CD8-positive, alpha-beta memory T cell (primary cell): ENCODE data around the gene RERG. TPM values are rescaled to one million over a fixed set of nuclear protein-coding genes. Genes with fewer than 3 reads are reported as not detected.
"Not testable (repeated sequence)": the region's sequence is repeated elsewhere in the genome, so short reads cannot be mapped to it uniquely, and the experiment has no call there.

ENCODE experiments used
- CTCF ChIA-PET: fragments of 350-600 bp; sonication (Branson Sonifier 250); formaldehyde crosslinking; loops from one replicate; lab custom pipeline; 2021; ENCODE audit warnings: antibody characterized with exemption; lab: Charles Lee
- POLR2A ChIA-PET: fragments of 350-600 bp; sonication (Branson Sonifier 250); formaldehyde crosslinking; loops from one replicate; lab custom pipeline; 2021; ENCODE audit warnings: antibody characterized with exemption; lab: Charles Lee
- DNase-seq, 5 donors: peaks; one replicate each; pipeline versions ENCODE4 v3.0.0 to v3.0.0-alpha.2; 2020 to 2022; ENCODE audit warnings: mixed read lengths in 1 of 5
- H3K27ac ChIP-seq: one replicate; pipeline ENCODE4 v1.7.0; 2013; ENCODE audit warnings: low read depth, mild to moderate bottlenecking, low read length, moderate library complexity
- H3K27me3 ChIP-seq: 2 replicates; pipeline ENCODE4 v1.7.0; 2013; ENCODE audit warnings: low read length, mild to moderate bottlenecking; ENCODE audit not compliant: insufficient read depth, poor library complexity, severe bottlenecking
- H3K36me3 ChIP-seq: 2 replicates; pipeline ENCODE4 v1.7.0; 2013; ENCODE audit warnings: mild to moderate bottlenecking, low read length, moderate library complexity; ENCODE audit not compliant: insufficient read depth
- H3K4me1 ChIP-seq: 2 replicates; pipeline ENCODE4 v1.7.0; 2013; ENCODE audit warnings: mild to moderate bottlenecking, low read length, moderate library complexity; ENCODE audit not compliant: insufficient read depth
- H3K4me3 ChIP-seq: 2 replicates; pipeline ENCODE4 v1.7.0; 2013; ENCODE audit warnings: mild to moderate bottlenecking, low read length
- H3K9me3 ChIP-seq: 2 replicates; pipeline ENCODE4 v1.7.0; 2013; ENCODE audit warnings: mild to moderate bottlenecking, low read length
- H3K27ac Mint-ChIP-seq, 8 donors: one replicate each; pipeline ENCODE4 v1.8.0; 2020 to 2021; ENCODE audit warnings: mixed read lengths in 8 of 8, mild to moderate bottlenecking in 6 of 8, inconsistent platforms in 3 of 8, moderate library complexity in 3 of 8
- H3K27me3 Mint-ChIP-seq, 2 donors: one replicate each; pipeline ENCODE4 v1.8.0; 2020 to 2021; ENCODE audit warnings: mixed read lengths in 2 of 2, mild to moderate bottlenecking in 1 of 2, moderate library complexity in 1 of 2
- H3K36me3 Mint-ChIP-seq, 3 donors: one replicate each; pipeline ENCODE4 v1.8.0; 2020 to 2021; ENCODE audit warnings: mixed read lengths in 3 of 3, inconsistent platforms in 1 of 3, mild to moderate bottlenecking in 1 of 3
- H3K4me1 Mint-ChIP-seq, 3 donors: one replicate each; pipeline ENCODE4 v1.8.0; 2020 to 2021; ENCODE audit warnings: mixed read lengths in 3 of 3, inconsistent platforms in 1 of 3, mild to moderate bottlenecking in 1 of 3
- H3K4me3 Mint-ChIP-seq, 7 donors: one replicate each; pipeline ENCODE4 v1.8.0; 2020 to 2021; ENCODE audit warnings: mixed read lengths in 7 of 7, mild to moderate bottlenecking in 6 of 7, moderate library complexity in 4 of 7, inconsistent platforms in 2 of 7
- H3K9me3 Mint-ChIP-seq, 5 donors: one replicate each; pipeline ENCODE4 v1.8.0; 2020 to 2022; ENCODE audit warnings: mixed read lengths in 5 of 5, mild to moderate bottlenecking in 3 of 5, moderate library complexity in 2 of 5, inconsistent platforms in 1 of 5
- polyA plus RNA-seq: library from polyadenylated mRNA; unstranded; fragments of 300-500 nt; fragmentation: Illumina TruSeq; gene quantifications from one replicate; pipeline ENCODE4 v1.2.3, GENCODE V29; 2021
- total RNA-seq, 2 experiments: library from RNA; stranded (reverse); gene quantifications; one replicate each; pipeline ENCODE4 v1.2.3, GENCODE V29; 2021

Gene RERG
- total and polyA plus RNA-seq, 3 experiments from 2014 or later = not detected

- H3K4me1 ChIP-seq = no peaks in the 10 kb centered on the region
- POLR2A ChIA-PET = no interaction called here
- H3K4me1 Mint-ChIP-seq = no peaks in the 10 kb centered on the region
- DNase-seq = no peak
- H3K27ac ChIP-seq = no peak overlapping the region
- CTCF ChIA-PET = interaction anchor here (1.4 to 1.5 kb wide), 2 partner anchors 9 to 11 kb away, joined by 3 to 6 read pairs; partner anchors contain the start of gene RERG
- no peak overlapping the region for H3K27ac Mint-ChIP-seq
- no peaks in the 10 kb centered on the region for H3K27me3 ChIP-seq
- no peaks in the 10 kb centered on the region for H3K36me3 ChIP-seq
- no peaks in the 10 kb centered on the region for H3K9me3 ChIP-seq
- no peak overlapping the region for H3K4me3 ChIP-seq
- H3K9me3 Mint-ChIP-seq = no peaks in the 10 kb centered on the region
- peaks cover 6 to 31% of the 10 kb centered on the region in 2 donors for H3K27me3 Mint-ChIP-seq
- H3K4me3 Mint-ChIP-seq = no peak overlapping the region
- no peaks in the 10 kb centered on the region for H3K36me3 Mint-ChIP-seq
Measured at GRCh38 chr12:15230751-15231150, 9.5 kb upstream of the RERG start.

GRCh38 chr12:15230137-15230536 is 8.9 kb upstream of the RERG start:
- CTCF ChIA-PET = interaction anchor here (1.4 kb wide), 1 partner anchor 8 kb away, joined by 6 read pairs; the partner anchor contains the start of gene RERG
- no peak overlapping the region for H3K4me3 Mint-ChIP-seq
- H3K27me3 Mint-ChIP-seq = peaks cover 8 to 36% of the 10 kb centered on the region in 2 donors
- H3K9me3 Mint-ChIP-seq = no peaks in the 10 kb centered on the region
- no peaks in the 10 kb centered on the region for H3K36me3 Mint-ChIP-seq
- no peak overlapping the region for H3K27ac Mint-ChIP-seq
- Histone ChIP-seq H3K4me1 (no peaks in the 10 kb centered on the region), H3K27me3 (no peaks in the 10 kb centered on the region), H3K27ac (no peak overlapping the region), H3K36me3 (no peaks in the 10 kb centered on the region), H3K4me3 (no peak overlapping the region), H3K9me3 (no peaks in the 10 kb centered on the region)
- no peak for DNase-seq
- no peaks in the 10 kb centered on the region for H3K4me1 Mint-ChIP-seq
- POLR2A ChIA-PET = no interaction called here

GRCh38 chr12:15227004-15227679 is 5.9 kb upstream of the RERG start:
- Histone ChIP-seq H3K36me3 (no peaks in the 10 kb centered on the region), H3K4me1 (peaks cover under 1% of the 10 kb centered on the region), H3K27me3 (peaks cover 4% of the 10 kb centered on the region), H3K27ac (no peak overlapping the region), H3K4me3 (no peak overlapping the region), H3K9me3 (no peaks in the 10 kb centered on the region)
- POLR2A ChIA-PET = no interaction called here
- peaks cover 15 to 56% of the 10 kb centered on the region in 2 donors for H3K27me3 Mint-ChIP-seq
- DNase-seq = peak in 1 of 5 donors; percentile 1
- H3K4me3 Mint-ChIP-seq = no peak overlapping the region
- CTCF ChIA-PET = interaction anchor here (0.9 kb wide), 1 partner anchor 20 kb away, joined by 3 read pairs; no protein-coding TSS in a partner anchor
- peaks cover 0 to 1% (median 0%) of the 10 kb centered on the region in 3 donors for H3K4me1 Mint-ChIP-seq
- H3K9me3 Mint-ChIP-seq = no peaks in the 10 kb centered on the region
- H3K36me3 Mint-ChIP-seq = no peaks in the 10 kb centered on the region
- no peak overlapping the region for H3K27ac Mint-ChIP-seq

DNA sequence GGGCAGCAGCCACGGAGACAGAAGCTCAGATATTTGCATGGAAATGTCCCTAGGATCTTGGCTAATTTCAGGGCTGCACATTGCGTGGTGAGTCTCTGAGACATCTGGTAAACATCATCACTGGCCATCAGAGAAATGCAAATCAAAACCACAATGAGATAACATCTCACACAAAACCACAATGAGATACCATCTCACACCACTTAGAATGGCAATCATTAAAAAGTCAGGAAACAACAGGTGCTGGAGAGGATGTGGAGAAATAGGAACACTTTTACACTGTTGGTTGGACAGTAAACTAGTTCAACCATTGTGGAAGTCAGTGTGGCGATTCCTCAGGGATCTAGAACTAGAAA is 4.6 kb upstream of the RERG start:
- H3K4me3 ChIP-seq, H3K27ac Mint-ChIP-seq, H3K9me3 Mint-ChIP-seq, POLR2A ChIA-PET, H3K36me3 Mint-ChIP-seq, CTCF ChIA-PET, H3K27me3 ChIP-seq, DNase-seq, H3K9me3 ChIP-seq, H3K27ac ChIP-seq, H3K36me3 ChIP-seq, H3K4me1 ChIP-seq, H3K4me3 Mint-ChIP-seq: not testable (repeated sequence)
- peaks cover 2 to 13% (median 10%) of the 10 kb centered on the region in 3 donors for H3K4me1 Mint-ChIP-seq
- peaks cover 15 to 58% of the 10 kb centered on the region in 2 donors for H3K27me3 Mint-ChIP-seq

- Histone ChIP-seq H3K27me3 (peaks cover 8% of the 10 kb centered on the region), H3K27ac (no peak overlapping the region), H3K4me3 (no peak overlapping the region), H3K9me3 (no peaks in the 10 kb centered on the region), H3K4me1 (peaks cover 9% of the 10 kb centered on the region), H3K36me3 (no peaks in the 10 kb centered on the region)
- Mint-ChIP-seq H3K4me3 (no peak overlapping the region), H3K4me1 (peaks cover 4 to 14% (median 13%) of the 10 kb centered on the region in 3 donors), H3K9me3 (no peaks in the 10 kb centered on the region), H3K27me3 (peaks cover 15 to 58% of the 10 kb centered on the region in 2 donors), H3K36me3 (no peaks in the 10 kb centered on the region), H3K27ac (no peak overlapping the region)
- ChIA-PET CTCF (no interaction called here), POLR2A (no interaction called here)
- no peak for DNase-seq
Measured at GRCh38 chr12:15225136-15225862, 4.1 kb upstream of the RERG start.

DNA sequence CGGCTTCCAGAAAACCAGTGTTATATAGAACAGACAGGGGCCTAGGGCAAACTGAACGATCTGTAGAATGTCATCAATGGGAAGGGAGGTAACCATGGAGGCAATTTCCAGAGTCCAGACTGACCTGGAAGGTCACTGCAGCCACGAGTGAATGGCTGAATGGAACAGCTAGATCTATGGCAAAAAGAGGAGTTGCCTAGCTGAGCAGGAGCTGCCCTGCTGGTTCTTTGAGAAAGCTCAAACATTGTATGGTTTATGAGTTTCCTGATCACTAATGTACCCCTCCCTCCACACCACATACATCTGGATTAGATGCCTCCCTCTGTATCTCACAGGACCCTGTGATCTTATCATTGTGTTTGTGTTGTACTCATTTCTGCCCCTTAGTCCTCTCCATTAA is 1.0 kb upstream of the RERG start:
- Histone ChIP-seq H3K36me3 (no peaks in the 10 kb centered on the region), H3K27me3 (peaks cover 8% of the 10 kb centered on the region), H3K27ac (no peak overlapping the region), H3K9me3 (no peaks in the 10 kb centered on the region), H3K4me1 (peaks cover 9% of the 10 kb centered on the region), H3K4me3 (no peak overlapping the region)
- DNase-seq = no peak
- Mint-ChIP-seq H3K4me3 (peak overlapping the region in 1 of 7 donors; percentile 7), H3K27me3 (peaks cover 15 to 38% of the 10 kb centered on the region in 2 donors), H3K36me3 (no peaks in the 10 kb centered on the region), H3K9me3 (no peaks in the 10 kb centered on the region), H3K4me1 (peaks cover 4 to 14% (median 13%) of the 10 kb centered on the region in 3 donors), H3K27ac (no peak overlapping the region)
- ChIA-PET POLR2A (no interaction called here), CTCF (interaction anchor here (1.3 to 3.0 kb wide), 10 partner anchors 8 to 499 kb away, joined by 3 to 13 read pairs (median 6); no protein-coding TSS in a partner anchor)

DNA sequence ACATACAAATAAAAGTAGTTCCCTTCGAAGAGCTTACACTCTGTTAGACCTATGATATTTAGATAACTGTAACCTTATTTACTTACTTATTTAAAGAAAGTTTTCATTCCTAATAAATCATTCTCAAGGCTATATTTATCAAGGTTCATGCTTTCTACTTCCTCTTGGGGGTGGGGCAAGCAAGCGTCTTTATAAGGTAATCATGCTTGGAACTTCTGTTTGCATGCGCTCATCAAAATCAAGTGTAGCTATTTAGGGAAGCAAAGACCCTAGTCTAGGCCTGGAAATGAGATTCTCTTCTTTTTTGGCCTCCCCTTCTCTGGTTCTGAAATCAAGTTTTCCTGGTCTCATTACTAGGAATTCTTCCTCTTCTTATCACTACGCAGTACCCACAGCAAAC is 766 bp downstream of the RERG start:
- no peak overlapping the region for H3K27ac Mint-ChIP-seq

DNA sequence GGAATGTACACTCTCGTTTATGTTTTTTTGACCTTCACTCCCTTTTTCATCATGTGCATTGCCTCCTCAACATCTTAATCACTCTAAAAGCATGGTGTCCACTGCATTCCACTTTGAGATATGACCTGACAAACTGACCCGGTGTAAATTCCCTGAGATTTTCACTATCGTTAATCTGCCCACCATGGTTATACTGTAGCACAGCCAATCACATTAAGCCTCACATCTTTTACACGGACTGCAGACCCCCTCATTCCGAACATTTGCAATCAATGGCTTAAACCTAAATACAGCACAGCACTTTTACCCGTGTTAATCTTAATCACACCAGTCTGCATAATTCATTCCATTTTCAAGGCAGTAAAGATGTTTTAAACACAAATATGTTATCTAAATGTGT is 2.4 kb downstream of the RERG start:
- H3K9me3 Mint-ChIP-seq = no peaks in the 10 kb centered on the region
- Histone ChIP-seq H3K27ac (no peak overlapping the region), H3K9me3 (no peaks in the 10 kb centered on the region), H3K4me3 (no peak overlapping the region), H3K27me3 (peaks cover 8% of the 10 kb centered on the region), H3K36me3 (no peaks in the 10 kb centered on the region), H3K4me1 (peaks cover 9% of the 10 kb centered on the region)
- CTCF ChIA-PET = interaction anchor here (1.2 kb wide), 1 partner anchor 13 kb away, joined by 3 read pairs; no protein-coding TSS in a partner anchor
- no peak overlapping the region for H3K27ac Mint-ChIP-seq
- H3K4me1 Mint-ChIP-seq = peaks cover 4 to 14% (median 13%) of the 10 kb centered on the region in 3 donors
- no peak for DNase-seq
- POLR2A ChIA-PET = no interaction called here
- H3K4me3 Mint-ChIP-seq = no peak overlapping the region
- H3K36me3 Mint-ChIP-seq = no peaks in the 10 kb centered on the region
- H3K27me3 Mint-ChIP-seq = peaks cover 5 to 20% of the 10 kb centered on the region in 2 donors

More for the DNA sequence above, 766 bp downstream of the RERG start:
- no peak for DNase-seq
- ChIA-PET POLR2A (no interaction called here), CTCF (interaction anchor here (0.6 to 3.0 kb wide), 18 partner anchors 8 to 486 kb away, joined by 3 to 13 read pairs (median 3); no protein-coding TSS in a partner anchor)
- peaks cover 10 to 30% of the 10 kb centered on the region in 2 donors for H3K27me3 Mint-ChIP-seq
- no peaks in the 10 kb centered on the region for H3K36me3 Mint-ChIP-seq
- H3K4me3 ChIP-seq = no peak overlapping the region
- H3K27me3 ChIP-seq = peaks cover 8% of the 10 kb centered on the region
- peaks cover 4 to 14% (median 13%) of the 10 kb centered on the region in 3 donors for H3K4me1 Mint-ChIP-seq
- peak overlapping the region in 2 of 7 donors; percentile 75 to 76 for H3K4me3 Mint-ChIP-seq
- H3K27ac ChIP-seq = no peak overlapping the region
- no peaks in the 10 kb centered on the region for H3K9me3 ChIP-seq
- H3K9me3 Mint-ChIP-seq = no peaks in the 10 kb centered on the region
- peaks cover 9% of the 10 kb centered on the region for H3K4me1 ChIP-seq
- no peaks in the 10 kb centered on the region for H3K36me3 ChIP-seq
